GM18505 (cell line): ENCODE results near the gene FPR2.

Experiments used
- ATAC-seq: cut with Tn5 transposase; IDR thresholded peaks from one replicate; pipeline ENCODE4 v1.9.1; 2021; ENCODE audit not compliant: unreplicated experiment
- POLR2A ChIP-seq: IDR thresholded peaks from 4 replicates; pipeline ENCODE4 v1.6.1; 2011; ENCODE audit warnings: borderline replicate concordance; ENCODE audit not compliant: insufficient read depth, insufficient read length; ENCODE audit errors: extremely low read depth

FPR2 gene

DNA sequence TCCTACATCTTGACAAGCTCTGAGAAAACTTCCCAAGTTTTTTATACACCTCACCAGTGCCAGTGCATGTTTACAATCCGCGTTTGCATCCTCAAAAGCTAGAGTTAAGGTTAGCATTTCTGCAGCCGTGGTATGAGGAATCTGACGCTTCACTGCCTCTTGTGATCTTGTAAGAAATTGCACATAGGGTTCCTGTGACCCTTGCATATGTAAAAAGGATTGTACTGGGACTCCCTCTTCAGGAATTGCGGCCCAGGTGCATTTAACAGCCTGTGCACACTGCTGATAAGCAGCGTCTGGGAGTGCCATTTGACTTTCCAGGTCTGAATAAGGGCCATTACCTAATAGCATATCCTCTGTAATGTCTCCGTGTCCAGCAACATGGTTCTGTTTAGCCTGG is 49.2 kb downstream of the FPR2 start:
- TF ChIP-seq POLR2A = no peak
- no peak for ATAC-seq

DNA sequence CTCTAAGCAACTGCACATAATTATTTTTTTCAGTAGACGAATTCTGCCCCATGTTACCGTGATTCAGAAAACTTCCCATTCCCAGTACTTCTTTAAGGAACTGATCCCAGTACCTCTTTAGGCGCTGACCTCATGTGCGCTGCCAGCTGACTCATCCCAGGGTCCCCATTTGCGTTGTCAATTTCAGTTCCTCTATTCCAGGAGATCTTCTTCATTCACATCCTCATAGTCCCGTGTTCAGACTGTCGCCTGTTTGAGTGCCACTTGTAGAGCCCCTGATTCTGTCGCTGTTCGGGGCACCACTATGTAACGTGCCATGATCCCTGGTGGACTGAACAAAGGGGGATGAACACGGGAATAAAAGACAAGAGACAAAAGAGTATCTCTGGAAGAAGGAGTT is 50.4 kb downstream of the FPR2 start:
- ATAC-seq = no peak
- TF ChIP-seq POLR2A = no peak

DNA sequence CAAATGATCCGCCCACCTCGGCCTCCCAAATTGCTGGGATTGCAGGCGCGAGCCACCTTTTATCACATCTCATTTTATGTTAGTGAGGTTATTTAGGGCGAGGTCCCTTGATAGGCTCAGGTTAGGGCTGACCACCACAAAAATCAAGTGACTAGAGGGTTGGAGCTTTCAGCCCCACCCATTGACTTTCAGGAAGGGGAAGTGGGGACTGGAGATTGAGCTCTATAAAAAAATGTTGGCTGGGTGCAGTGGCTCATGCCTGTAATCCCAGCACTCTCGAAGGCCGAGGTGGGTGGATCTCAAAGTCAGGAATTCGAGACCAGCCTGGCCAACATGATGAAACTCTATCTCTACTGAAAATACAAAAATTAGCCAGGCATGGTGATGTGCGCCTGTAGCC is 54.1 kb downstream of the FPR2 start:
- ATAC-seq = no peak
- no peak for TF ChIP-seq POLR2A

DNA sequence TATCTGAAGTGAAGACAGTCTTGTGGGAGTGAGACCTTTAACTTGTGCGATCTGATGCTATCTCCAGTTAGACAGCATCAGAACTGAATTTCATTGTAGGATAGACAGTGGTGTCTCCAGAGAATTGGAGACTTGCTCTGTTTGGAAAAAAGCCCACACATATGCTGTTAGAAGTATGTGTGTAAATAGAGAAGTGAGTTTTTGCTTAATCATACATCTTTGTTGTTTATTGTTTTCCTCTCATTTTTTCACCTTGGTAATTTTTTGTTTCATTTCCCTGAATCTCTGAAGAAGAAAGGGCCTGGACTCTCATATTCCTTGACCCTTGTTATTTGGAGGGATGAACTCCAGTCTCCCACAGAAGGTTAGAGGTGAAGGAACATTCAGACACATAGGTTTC is 55.7 kb downstream of the FPR2 start:
- no peak for ATAC-seq
- TF ChIP-seq POLR2A = no peak

DNA sequence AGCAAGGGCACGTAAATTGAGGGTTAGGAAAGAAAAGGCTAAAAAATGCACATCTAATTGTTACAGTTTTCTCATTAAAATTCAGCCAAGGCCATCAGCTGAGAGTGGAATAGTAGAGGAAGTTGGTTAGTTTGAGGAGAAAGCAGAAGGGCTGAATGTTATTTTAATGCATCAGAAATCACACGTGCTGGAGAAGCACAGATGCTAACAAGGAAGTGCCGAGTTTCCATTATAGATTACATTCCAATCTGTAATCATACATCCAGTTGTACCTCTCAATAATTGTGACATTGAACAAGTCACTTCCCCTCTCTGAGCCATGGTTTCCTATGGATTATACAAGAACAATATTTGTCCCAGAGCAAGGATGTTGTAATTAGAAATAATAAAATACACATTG is 59.0 kb downstream of the FPR2 start:
- TF ChIP-seq POLR2A = no peak
- no peak for ATAC-seq
